ENCODE data around the gene S100A8.

DNA sequence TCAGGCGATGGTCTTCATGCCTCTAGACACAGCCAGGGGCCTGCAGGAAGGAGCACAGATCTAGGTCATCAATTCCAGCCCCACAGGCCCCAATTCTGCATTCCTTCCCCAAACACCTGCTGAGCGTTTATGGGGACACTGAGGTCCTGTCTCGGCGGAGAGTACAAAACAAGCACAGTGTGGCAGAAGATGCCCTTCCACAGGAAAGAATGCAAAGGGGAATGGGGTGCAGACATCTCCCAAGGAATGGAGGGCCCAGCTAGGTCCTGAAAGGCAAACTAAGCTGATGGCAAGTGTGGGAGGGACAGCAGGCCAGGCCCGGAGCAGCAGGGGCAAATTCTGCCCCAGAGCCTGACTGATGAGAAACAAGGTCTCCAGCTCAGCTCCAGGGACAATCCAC is 3.5 kb upstream of the S100A8 start:
- TF ChIP-seq POLR2A (IDR thresholded peaks at IDR 0.05) = no peak
- TF ChIP-seq CTCF (IDR thresholded peaks at IDR 0.05) = no peak
